NCI-H1105 treated with DMSO at 0.1 percent for 48 hours (cell line): Measurements from ENCODE around the gene DUSP23.

Experiments
- DNase-seq: peaks from one replicate; lab custom pipeline; 2025; lab: John Stamatoyannopoulos, UW

DUSP23 gene

GRCh38 chr1:159786465-159786864, 5.7 kb downstream of the DUSP23 start:
- DNase-seq, result no peak

DNA sequence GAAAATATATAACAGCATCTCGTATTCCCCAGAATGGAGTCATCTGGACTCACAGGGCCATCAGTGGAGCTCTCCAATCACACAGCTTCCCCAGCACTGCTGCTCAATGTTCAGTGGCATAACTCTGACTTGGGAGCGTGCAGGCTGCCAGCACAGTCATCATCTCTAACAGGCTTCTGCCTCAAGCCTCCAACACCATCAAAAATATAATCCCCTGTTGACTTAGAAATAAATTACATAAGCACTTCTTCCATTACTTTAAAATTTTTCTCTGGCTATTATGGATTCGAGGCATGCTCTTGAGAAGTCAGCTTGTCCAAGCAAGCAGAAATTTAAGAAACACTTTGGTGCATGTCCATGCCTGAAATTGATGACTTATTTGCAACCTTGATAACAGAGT, 6.2 kb downstream of the DUSP23 start:
- DNase-seq, result no peak

- peak; percentile 50 for DNase-seq
Measured at GRCh38 chr1:159790237-159790917, 9.6 kb downstream of the DUSP23 start.

DNA sequence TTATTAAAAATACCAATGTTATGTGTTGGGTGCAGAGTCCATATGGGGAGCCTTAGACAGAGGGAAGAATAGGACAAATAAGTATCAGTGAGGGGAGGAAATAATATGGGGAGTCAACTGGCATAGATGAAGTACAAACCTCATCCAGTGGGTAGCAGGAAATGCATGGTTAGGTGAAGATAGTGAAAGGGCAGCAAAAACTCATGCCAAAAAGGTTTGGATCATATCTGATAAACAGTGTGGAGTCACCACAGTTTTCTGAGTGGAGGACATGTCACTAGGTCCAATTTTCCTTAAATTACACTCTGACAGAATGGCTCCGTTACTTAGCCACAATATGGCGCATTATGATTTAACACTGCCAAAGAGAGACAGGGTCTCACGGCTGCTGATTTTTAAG, 10.3 kb downstream of the DUSP23 start:
- no peak for DNase-seq

DNA sequence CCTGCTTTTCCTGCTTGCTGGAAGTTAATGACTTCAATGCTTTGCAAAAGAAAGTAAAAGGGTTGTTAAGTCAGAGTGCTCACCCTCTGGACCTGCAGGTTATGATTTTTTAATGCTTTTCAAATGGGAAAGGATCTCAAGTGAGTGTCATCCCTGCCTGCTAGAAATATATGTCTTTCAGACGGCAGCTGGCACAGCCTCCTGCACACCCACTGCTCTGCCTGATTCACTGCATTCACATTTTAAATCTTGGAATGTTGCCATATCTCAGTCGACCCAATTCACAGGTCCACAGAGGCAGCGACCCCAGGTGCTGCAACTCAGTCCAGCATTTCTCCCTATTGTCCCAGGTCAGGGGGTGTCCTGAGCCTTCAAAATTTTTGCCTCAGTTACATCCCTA, 10.7 kb downstream of the DUSP23 start:
- DNase-seq, result no peak

DNA sequence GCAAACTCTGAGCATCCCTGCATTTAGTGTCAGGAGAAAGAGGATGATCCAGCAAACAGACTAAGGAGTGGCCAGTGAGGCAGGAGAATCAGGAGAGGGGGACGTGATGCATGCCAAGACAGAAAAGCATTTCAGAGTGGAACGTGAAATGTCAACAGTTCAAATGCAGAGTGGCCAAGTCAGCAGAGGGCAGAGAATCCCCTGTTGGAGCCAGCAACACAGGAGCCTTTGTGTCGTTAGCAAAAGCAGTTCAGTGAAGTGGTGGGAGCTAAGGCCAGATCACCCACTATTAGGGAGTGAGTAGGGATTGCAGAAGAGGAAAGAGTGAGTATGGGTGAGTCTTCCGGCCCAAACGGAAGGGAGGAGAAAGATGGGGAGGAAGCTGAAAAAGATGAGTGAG, 14.8 kb downstream of the DUSP23 start:
- DNase-seq, result no peak

- DNase-seq, result peak; percentile 90
Measured at GRCh38 chr1:159798893-159799292, 18.1 kb downstream of the DUSP23 start.

GRCh38 chr1:159799446-159799985, 18.8 kb downstream of the DUSP23 start:
- DNase-seq, result no peak

DNA sequence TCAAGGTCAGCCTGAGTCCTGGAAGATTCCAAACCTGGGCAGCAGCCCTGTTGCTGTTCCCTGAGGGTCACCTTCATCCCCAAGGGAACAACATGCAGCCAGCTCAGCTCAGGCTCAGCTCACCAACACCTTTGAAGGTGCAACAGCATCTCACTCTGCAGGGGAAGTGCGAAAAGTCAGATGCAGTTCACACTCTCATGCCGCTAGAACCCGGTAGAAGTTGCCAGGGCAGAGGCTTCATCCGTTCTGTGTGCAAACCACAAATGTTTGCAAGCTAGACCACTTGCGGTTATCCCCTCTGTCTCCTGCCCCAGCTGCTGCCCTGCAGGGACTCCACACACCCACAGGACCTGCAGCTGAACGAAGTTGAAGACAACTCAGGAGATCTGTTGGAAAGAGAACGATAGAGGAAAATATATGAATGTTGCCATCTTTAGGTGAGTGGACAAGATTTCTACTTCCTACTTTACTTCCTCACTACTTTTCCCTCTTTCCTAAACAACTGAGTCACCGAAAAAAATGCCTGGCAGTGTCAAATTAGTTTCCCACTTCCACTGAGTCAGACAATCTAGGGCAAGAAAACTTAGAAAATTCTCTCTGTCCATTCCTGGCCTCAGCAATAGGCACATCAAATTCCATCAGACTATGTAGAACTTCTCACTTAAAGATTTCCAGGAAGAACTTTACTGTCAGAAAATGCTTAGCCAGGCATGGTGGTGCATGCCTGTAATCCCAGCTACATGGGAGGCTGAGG, 19.6 kb downstream of the DUSP23 start:
- no peak for DNase-seq

- DNase-seq, result no peak
Measured at GRCh38 chr1:159802111-159802510, 21.3 kb downstream of the DUSP23 start, which contains the start of gene FCRL6. Gene FCRL6, plus strand, starts transcription at chr1:159802360. Its CDS starts 65 bp downstream, at chr1:159802425.

- DNase-seq, result no peak
Measured at GRCh38 chr1:159803956-159804689, 23.4 kb downstream of the DUSP23 start.

- no peak for DNase-seq
Measured at GRCh38 chr1:159804924-159805323, 24.2 kb downstream of the DUSP23 start.

GRCh38 chr1:159815926-159816325, 35.2 kb downstream of the DUSP23 start:
- DNase-seq, result no peak

GRCh38 chr1:159817276-159818041, 36.7 kb downstream of the DUSP23 start:
- DNase-seq, result no peak

DNA sequence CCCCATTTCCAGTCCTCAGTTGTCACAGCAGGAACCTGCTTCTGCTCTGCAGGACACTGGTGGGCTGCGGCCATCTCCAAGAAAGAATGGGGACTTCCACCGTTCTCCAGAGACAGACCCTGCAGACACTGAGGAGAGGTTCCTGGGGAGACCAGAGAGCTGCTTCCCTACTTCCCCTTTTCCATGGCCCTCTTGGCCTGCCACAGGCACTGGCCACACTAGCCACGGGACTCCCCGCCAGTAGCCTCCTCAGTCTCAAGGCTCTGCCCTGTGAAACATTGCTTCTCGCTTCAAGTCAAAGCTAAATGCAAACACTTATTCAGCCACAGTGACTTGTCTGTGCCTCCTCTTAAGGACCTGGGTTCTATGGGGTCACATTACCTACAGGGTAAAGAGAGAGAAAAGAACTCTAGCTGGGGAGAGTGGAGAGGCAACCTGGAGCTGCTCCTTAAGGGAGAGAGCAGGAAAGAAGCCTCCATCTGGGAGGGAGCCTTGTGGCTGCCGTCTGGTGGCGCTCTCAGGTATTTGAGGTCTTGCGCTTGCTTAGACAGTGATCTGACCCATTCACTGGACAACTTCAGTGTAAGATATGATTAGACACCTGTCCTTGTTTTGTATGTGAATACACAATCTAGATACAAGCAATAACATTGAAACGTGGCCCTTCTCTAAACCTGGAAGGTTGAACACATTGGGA, 40.6 kb downstream of the DUSP23 start:
- no peak for DNase-seq

GRCh38 chr1:159823406-159823805, 42.6 kb downstream of the DUSP23 start:
- DNase-seq, result peak; percentile 93

DNA sequence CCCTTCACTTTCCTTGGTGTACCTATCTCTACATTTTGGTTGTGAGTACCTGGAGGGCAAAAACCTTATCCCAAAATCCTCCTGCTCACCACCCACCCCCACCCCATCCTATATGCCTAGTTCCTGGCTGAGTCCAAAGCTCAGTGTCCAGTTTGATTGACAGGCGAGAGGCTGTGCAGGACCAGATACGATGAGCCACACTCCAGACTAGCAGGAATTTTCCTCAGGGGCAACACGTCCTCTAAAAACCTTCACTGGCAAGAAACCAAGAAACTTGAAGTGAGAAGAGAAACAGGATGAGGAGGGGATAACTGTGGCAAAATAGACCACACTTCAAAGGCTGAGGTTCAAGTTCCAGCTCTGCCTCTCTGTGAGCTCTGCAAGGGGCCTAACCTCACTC, 44.8 kb downstream of the DUSP23 start:
- no peak for DNase-seq

DNA sequence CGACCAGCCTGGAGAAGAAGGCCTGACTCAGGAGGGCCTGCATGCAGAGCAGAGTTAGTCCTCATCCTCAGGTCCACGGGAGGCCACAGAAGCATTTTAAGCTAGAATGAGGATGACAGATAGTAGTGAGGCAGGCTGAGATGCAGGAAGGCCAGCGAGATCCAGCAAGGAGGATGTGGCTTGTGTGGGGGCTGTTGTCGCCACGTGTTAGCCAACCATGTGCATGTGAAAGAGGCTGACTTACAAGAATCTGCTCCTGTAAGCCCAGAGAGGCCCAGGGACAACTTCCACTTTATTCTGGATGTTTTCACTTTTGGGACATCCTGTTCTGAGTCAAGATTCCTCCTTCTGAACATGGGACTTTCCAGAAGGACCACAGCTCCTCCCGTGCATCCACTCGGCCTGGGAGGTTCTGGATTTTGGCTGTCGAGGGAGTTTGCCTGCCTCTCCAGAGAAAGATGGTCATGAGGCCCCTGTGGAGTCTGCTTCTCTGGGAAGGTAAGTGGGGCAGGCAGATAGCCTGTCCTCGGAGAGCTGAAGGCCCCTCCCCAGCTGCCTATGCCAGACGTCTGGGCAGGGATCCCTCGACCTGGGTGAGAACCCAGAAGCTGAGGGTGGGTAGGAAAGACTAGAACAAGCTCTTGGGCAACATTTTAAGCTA, 45.8 kb downstream of the DUSP23 start, which contains the start of gene SLAMF8:
Gene SLAMF8 (plus strand): TSS at position 433 of the 661 bp plus-strand sequence. CDS start 26 bp downstream, at position 459.
- no peak for DNase-seq

DNA sequence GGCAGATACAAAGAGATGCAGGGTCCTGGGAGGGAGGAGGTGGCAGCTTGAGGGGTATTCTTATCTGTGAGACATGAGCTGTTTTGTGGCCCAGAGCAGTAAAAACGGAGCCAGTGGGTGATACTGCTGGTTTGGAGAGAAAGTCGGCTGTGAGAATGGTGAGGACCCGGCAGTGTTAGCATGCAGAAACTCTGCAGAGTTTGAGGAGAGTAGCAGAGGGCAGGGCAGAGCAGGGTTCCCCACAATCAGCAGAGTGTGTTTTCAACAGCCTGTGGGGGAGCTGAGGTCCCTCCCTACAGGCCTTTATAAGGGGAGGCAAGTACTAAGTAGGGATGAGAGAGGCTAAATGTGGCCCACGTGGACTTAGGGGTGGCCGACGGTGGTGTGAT, 46.3 kb downstream of the DUSP23 start:
- DNase-seq, result no peak

- DNase-seq, result no peak
Measured at GRCh38 chr1:159827549-159827948, 46.8 kb downstream of the DUSP23 start.

DNA sequence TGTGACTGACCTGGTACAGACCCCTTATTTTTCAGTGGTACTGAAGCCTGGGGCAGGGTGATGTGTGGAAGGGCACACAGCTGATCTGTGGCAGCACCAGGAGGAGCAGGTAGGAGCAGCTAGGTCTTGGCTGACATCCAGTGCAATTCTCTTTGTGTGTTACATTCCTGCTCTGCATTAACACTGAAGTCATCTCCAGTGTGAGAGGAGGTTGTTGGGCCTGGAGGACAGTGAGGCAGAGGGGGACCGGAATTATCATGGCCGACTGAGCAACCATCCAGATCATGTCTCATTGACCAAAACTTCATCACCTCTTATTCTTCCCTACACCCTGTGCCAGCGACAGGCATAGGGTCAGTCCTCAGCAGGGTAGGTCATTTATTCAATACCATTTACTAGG, 47.4 kb downstream of the DUSP23 start:
- DNase-seq, result peak; percentile 46
